ENCODE results near the gene TTLL11.

DNA sequence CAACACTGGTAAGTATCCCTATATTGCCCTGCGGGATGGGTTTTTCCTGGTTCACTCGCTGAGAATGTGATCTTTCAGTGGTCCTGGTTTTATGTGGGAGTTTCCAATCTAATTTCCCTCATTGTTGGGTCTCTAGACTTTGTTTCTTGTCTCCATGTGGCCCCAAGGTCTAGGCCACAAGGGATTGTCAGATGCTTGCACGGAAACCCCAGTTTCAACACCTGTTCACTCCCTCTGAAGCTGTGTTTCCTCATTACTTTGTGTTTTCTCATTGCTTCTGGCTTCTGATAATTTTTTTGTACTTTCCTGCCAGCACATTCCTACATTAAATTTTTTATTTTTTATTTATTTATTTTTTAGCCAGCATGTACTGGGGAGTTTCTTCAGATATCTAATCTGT, 191.5 kb downstream of the TTLL11 start:
- TF ChIP-seq, protein P1, sequence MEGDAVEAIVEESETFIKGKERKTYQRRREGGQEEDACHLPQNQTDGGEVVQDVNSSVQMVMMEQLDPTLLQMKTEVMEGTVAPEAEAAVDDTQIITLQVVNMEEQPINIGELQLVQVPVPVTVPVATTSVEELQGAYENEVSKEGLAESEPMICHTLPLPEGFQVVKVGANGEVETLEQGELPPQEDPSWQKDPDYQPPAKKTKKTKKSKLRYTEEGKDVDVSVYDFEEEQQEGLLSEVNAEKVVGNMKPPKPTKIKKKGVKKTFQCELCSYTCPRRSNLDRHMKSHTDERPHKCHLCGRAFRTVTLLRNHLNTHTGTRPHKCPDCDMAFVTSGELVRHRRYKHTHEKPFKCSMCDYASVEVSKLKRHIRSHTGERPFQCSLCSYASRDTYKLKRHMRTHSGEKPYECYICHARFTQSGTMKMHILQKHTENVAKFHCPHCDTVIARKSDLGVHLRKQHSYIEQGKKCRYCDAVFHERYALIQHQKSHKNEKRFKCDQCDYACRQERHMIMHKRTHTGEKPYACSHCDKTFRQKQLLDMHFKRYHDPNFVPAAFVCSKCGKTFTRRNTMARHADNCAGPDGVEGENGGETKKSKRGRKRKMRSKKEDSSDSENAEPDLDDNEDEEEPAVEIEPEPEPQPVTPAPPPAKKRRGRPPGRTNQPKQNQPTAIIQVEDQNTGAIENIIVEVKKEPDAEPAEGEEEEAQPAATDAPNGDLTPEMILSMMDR (IDR thresholded peaks at IDR 0.05) = no peak
- TF ChIP-seq POLR2A (IDR thresholded peaks at IDR 0.05) = no peak
- TF ChIP-seq EP300 (IDR thresholded peaks at IDR 0.05) = no peak

Data from tibial nerve (tissue), 4 donors.